T-helper 22 cell (primary cell): ENCODE measurements around the gene SEPSECS.

ENCODE experiments used
- DNase-seq: peaks from one replicate; pipeline ENCODE4 v3.0.0-alpha.2; 2020; ENCODE audit warnings: low read depth

SEPSECS gene

GRCh38 chr4:25155947-25156346, 4.3 kb downstream of the SEPSECS start:
- DNase-seq, result no peak

- DNase-seq, result no peak
Measured at GRCh38 chr4:25154594-25155265, 5.5 kb downstream of the SEPSECS start.

GRCh38 chr4:25146076-25146475, 14.2 kb downstream of the SEPSECS start:
- DNase-seq, result no peak

GRCh38 chr4:25144870-25145481, 15.3 kb downstream of the SEPSECS start:
- DNase-seq, result no peak

GRCh38 chr4:25142468-25142867, 17.8 kb downstream of the SEPSECS start:
- no peak for DNase-seq

- DNase-seq, result no peak
Measured at GRCh38 chr4:25141592-25141991, 18.7 kb downstream of the SEPSECS start.

- no peak for DNase-seq
Measured at GRCh38 chr4:25133132-25133531, 27.1 kb downstream of the SEPSECS start.

GRCh38 chr4:25131926-25132325, 28.3 kb downstream of the SEPSECS start:
- DNase-seq, result no peak

GRCh38 chr4:25131381-25131780, 28.9 kb downstream of the SEPSECS start:
- DNase-seq, result no peak

- no peak for DNase-seq
Measured at GRCh38 chr4:25129917-25130316, 30.3 kb downstream of the SEPSECS start.

- no peak for DNase-seq
Measured at GRCh38 chr4:25128671-25129070, 31.6 kb downstream of the SEPSECS start.

GRCh38 chr4:25123236-25123635, 37.0 kb downstream of the SEPSECS start:
- no peak for DNase-seq

GRCh38 chr4:25120146-25120940, 39.9 kb downstream of the SEPSECS start:
- no peak for DNase-seq

- DNase-seq, result no peak
Measured at GRCh38 chr4:25117716-25118472, 42.4 kb downstream of the SEPSECS start.

- no peak for DNase-seq
Measured at GRCh38 chr4:25117274-25117673, 43.0 kb downstream of the SEPSECS start.

GRCh38 chr4:25113915-25114904, 46.0 kb downstream of the SEPSECS start:
- DNase-seq, result no peak

- no peak for DNase-seq
Measured at GRCh38 chr4:25112995-25113380, 47.3 kb downstream of the SEPSECS start.

- no peak for DNase-seq
Measured at GRCh38 chr4:25112366-25112994, 47.8 kb downstream of the SEPSECS start.

- DNase-seq, result no peak
Measured at GRCh38 chr4:25111648-25112196, 48.5 kb downstream of the SEPSECS start.
